Measurements from ENCODE around the gene ABCA7.

- TF ChIP-seq CTCF (IDR thresholded peaks at IDR 0.05) (no peak), POLR2A (IDR thresholded peaks at IDR 0.05) (no peak)
These were observed 28.0 kb upstream of the ABCA7 start for GRCh38 chr19:1011831-1012333.
